A549 (cell line): ENCODE data around the gene DNM3. TPM values are rescaled to one million over a fixed set of nuclear protein-coding genes. Genes with fewer than 3 reads are reported as not detected.

Experiments used
- ATAC-seq, 2 experiments: fragments of 200-7000 bp in 1 of 2; fragments of >200 bp in 1 of 2; cut with Nextera tagmentation in 1 of 2; cut with Tn5 transposase in 1 of 2; 3 replicates each; pipeline versions ENCODE4 v1.8.0 to v1.9.1; 2018 to 2020; ENCODE audit warnings: mild to moderate bottlenecking in 1 of 2, moderate library complexity in 1 of 2
- CTCF ChIA-PET: fragments of 300-600 bp; sonication (Branson Sonifier 250); formaldehyde crosslinking; extraction: SDS; loops from one replicate; lab custom pipeline; 2021; ENCODE audit warnings: antibody characterized with exemption, inconsistent platforms; lab: Yijun Ruan, JAX
- POLR2A ChIA-PET: fragments of 350-600 bp; formaldehyde crosslinking; extraction: SDS; loops from one replicate; lab custom pipeline; 2021; ENCODE audit warnings: antibody characterized with exemption, inconsistent platforms; lab: Yijun Ruan, JAX
- DNase-seq, 2 experiments: peaks; one replicate each; pipeline versions ENCODE4 v3.0.0 to v3.0.0-alpha.2; 2011 to 2016; ENCODE audit warnings: low read depth in 1 of 2, low spot score in 1 of 2
- FAIRE-seq: peaks from 2 replicates; lab custom pipeline; 2011; peaks lifted over from hg19 to GRCh38; lab: Jason Lieb, UNC
- H3K27ac ChIP-seq, 2 experiments: fragments of >200 bp; sonication (Bioruptor Twin); formaldehyde crosslinking; 3 replicates each; pipeline ENCODE4 v1.5.1; 2016 to 2017
- H3K4me1 ChIP-seq: fragments of >200 bp; sonication (Bioruptor Twin); formaldehyde crosslinking; 3 replicates; pipeline ENCODE4 v1.6.1; 2016
- H3K4me2 ChIP-seq: fragments of >200 bp; sonication (Bioruptor Twin); formaldehyde crosslinking; 3 replicates; pipeline ENCODE4 v1.6.1; 2016
- H3K4me3 ChIP-seq: fragments of >200 bp; sonication (Bioruptor Twin); formaldehyde crosslinking; 3 replicates; pipeline ENCODE4 v1.5.1; 2016
- H3K9me3 ChIP-seq: fragments of >200 bp; sonication (Bioruptor Twin); formaldehyde crosslinking; 3 replicates; pipeline ENCODE4 v1.6.1; 2016
- CHD2 ChIP-seq: fragments of 150-350 bp; IDR thresholded peaks from 2 replicates; pipeline ENCODE4 v1.6.1; 2014; ENCODE audit warnings: low read length; ENCODE audit not compliant: partially characterized antibody
- EHF ChIP-seq: fragments of 250-450 bp; sonication (Bioruptor Pico); IDR thresholded peaks from 2 replicates; pipeline ENCODE4 v1.5.0; 2020; ENCODE audit warnings: mild to moderate bottlenecking
- ESRRA ChIP-seq: fragments of 150-350 bp; IDR thresholded peaks from 2 replicates; pipeline ENCODE4 v1.6.1; 2014; ENCODE audit warnings: mild to moderate bottlenecking, low read length, borderline replicate concordance
- FOSB ChIP-seq: fragments of 250-450 bp; sonication (Bioruptor Pico); IDR thresholded peaks from 2 replicates; pipeline ENCODE4 v1.5.0; 2020; ENCODE audit warnings: mild to moderate bottlenecking, moderate library complexity
- FOXS1 ChIP-seq: fragments of 250-450 bp; sonication (Bioruptor Pico); IDR thresholded peaks from 2 replicates; pipeline ENCODE4 v1.5.0; 2020; ENCODE audit warnings: mild to moderate bottlenecking, moderate library complexity
- HOXA7 ChIP-seq: fragments of 250-450 bp; sonication (Bioruptor Pico); IDR thresholded peaks from 2 replicates; pipeline ENCODE4 v1.5.0; 2020; ENCODE audit warnings: mild to moderate bottlenecking, moderate library complexity
- JUNB ChIP-seq: fragments of >200 bp; sonication (Bioruptor Twin); formaldehyde crosslinking; IDR thresholded peaks from 2 replicates; pipeline ENCODE4 v1.6.1; 2016
- KDM1A ChIP-seq: fragments of 200-600 bp; sonication (generic); IDR thresholded peaks from 2 replicates; pipeline ENCODE4 v1.6.1; 2016; ENCODE audit warnings: low read depth, mild to moderate bottlenecking
- KDM5A ChIP-seq: fragments of 200-600 bp; sonication (generic); IDR thresholded peaks from 2 replicates; pipeline ENCODE4 v1.6.1; 2016; ENCODE audit warnings: antibody characterized with exemption, mild to moderate bottlenecking
- RARB ChIP-seq: fragments of 250-450 bp; sonication (Bioruptor Pico); IDR thresholded peaks from 2 replicates; pipeline ENCODE4 v1.8.0; 2021; ENCODE audit warnings: mild to moderate bottlenecking, moderate library complexity
- SMC3 ChIP-seq: fragments of >200 bp; sonication (Bioruptor Twin); formaldehyde crosslinking; IDR thresholded peaks from 3 replicates; pipeline ENCODE4 v1.6.1; 2018; ENCODE audit warnings: inconsistent platforms
- SREBF2 ChIP-seq: fragments of 450-650 bp; IDR thresholded peaks from 2 replicates; pipeline ENCODE4 v1.6.1; 2014; ENCODE audit warnings: mild to moderate bottlenecking, moderate library complexity
- TFCP2L1 ChIP-seq: fragments of 250-450 bp; sonication (Bioruptor Pico); IDR thresholded peaks from 2 replicates; pipeline ENCODE4 v1.5.0; 2021; ENCODE audit warnings: mild to moderate bottlenecking
- ZC3H11A ChIP-seq: fragments of 450-650 bp; IDR thresholded peaks from 2 replicates; pipeline ENCODE4 v1.6.1; 2014; ENCODE audit warnings: antibody characterized with exemption, mild to moderate bottlenecking
- ZFP36 ChIP-seq: fragments of 450-650 bp; IDR thresholded peaks from 2 replicates; pipeline ENCODE4 v1.6.1; 2014; ENCODE audit warnings: borderline replicate concordance; ENCODE audit not compliant: partially characterized antibody
- WGBS: methylation state at CpG from one replicate; pipeline ENCODE4 v1.1.6; 2017; ENCODE audit errors: missing lambda C conversion rate; 5-methylcytosine and 5-hydroxymethylcytosine counted together
- polyA plus RNA-seq, 4 experiments: library from polyadenylated mRNA; depleted of rRNA in 3 of 4; stranded (reverse); fragments of >200 nt; fragmentation: RNase III in 1 of 4; extraction: RNeasy Plus Mini Kit Qiagen cat#74134 plus additional on column Dnase treatment in 1 of 4; gene quantifications; 2 replicates in 3 of 4; 3 replicates in 1 of 4; pipeline ENCODE4 v1.2.3, GENCODE V29; 2011 to 2017
- TF ChIP-seq, protein P1 (sequence below): fragments of 250-450 bp; sonication (Bioruptor Pico); IDR thresholded peaks from 2 replicates; pipeline ENCODE4 v1.5.0; 2021; ENCODE audit warnings: mild to moderate bottlenecking, moderate library complexity, borderline replicate concordance
- TF ChIP-seq, protein P2 (sequence below): fragments of 250-450 bp; sonication (Bioruptor Pico); IDR thresholded peaks from 2 replicates; pipeline ENCODE4 v1.5.0; 2020; ENCODE audit warnings: low read depth, mild to moderate bottlenecking, moderate library complexity
- TF ChIP-seq, protein P3 (sequence below): fragments of >200 bp; sonication (Bioruptor Twin); formaldehyde crosslinking; IDR thresholded peaks from 3 replicates; pipeline ENCODE4 v1.6.1; 2016
- TF ChIP-seq, protein P4 (sequence below): fragments of >200 bp; sonication (Bioruptor Twin); formaldehyde crosslinking; IDR thresholded peaks from 3 replicates; pipeline ENCODE4 v1.5.1; 2016
- TF ChIP-seq, protein P5 (sequence below): fragments of 450-650 bp; IDR thresholded peaks from 2 replicates; pipeline ENCODE4 v1.6.1; 2014; ENCODE audit warnings: antibody characterized with exemption

DNM3 gene
- polyA plus RNA-seq, 2 of the 4 experiments (the other 2 are of a cell fraction): 0.57 to 1.5 TPM

DNA sequence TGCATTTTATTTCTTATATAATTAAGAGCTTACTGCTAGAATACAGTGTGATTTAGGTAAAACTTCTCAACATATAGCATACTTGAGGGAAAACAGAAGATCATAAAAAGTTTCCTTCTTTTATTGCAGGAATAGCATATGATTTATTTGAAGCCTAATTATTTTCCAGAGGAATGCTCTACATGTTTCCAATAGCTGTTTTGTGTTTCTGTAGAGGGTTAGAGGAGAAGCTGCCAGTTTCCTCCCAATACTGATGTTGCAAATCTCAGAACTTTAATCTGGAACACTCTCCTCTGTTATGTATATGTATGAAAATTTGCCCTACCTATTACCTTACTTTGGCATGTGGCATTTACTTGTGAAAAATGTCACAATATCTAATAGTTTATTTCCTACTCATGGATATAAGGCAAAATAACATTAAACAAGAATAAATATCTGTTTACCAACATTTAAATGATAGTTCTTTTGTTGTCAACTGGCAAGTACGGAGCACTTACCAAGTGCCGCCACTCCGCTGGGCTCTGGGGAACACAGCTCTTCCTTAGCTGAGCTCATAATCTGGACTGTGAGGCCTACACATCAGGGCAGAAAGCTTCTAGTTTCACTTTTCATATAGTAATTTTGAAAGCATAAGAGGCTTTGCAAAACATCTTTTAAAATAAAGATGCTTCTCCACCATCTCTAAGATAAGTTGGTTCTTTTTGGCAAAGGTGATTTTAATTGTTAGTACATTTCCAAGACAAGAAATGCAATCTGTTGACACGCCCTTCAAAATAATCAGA, 339.4 kb downstream of the DNM3 start:
- peak; percentile 36 for FAIRE-seq
- DNase-seq: no peak
- H3K4me2 ChIP-seq: peak overlapping the region; percentile 44
- TF ChIP-seq SREBF2 (no peak), HOXA7 (no peak), SMC3 (no peak), JUNB (no peak), EHF (CRISPR knock-in tag) (no peak), KDM1A (no peak)
- TF ChIP-seq, protein P1, sequence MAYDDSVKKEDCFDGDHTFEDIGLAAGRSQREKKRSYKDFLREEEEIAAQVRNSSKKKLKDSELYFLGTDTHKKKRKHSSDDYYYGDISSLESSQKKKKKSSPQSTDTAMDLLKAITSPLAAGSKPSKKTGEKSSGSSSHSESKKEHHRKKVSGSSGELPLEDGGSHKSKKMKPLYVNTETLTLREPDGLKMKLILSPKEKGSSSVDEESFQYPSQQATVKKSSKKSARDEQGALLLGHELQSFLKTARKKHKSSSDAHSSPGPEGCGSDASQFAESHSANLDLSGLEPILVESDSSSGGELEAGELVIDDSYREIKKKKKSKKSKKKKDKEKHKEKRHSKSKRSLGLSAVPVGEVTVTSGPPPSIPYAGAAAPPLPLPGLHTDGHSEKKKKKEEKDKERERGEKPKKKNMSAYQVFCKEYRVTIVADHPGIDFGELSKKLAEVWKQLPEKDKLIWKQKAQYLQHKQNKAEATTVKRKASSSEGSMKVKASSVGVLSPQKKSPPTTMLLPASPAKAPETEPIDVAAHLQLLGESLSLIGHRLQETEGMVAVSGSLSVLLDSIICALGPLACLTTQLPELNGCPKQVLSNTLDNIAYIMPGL (CRISPR knock-in tag): no peak
- H3K4me3 ChIP-seq: no peak overlapping the region
- ChIA-PET POLR2A (no interaction called here), CTCF (no interaction called here)
- H3K27ac ChIP-seq: no peak overlapping the region
- WGBS: 96% methylated on average over 4 of the region's 4 CpGs
- H3K9me3 ChIP-seq: no peaks in the 10 kb centered on the region
- peaks cover 18% of the 10 kb centered on the region for H3K4me1 ChIP-seq
- no peak for ATAC-seq

DNA sequence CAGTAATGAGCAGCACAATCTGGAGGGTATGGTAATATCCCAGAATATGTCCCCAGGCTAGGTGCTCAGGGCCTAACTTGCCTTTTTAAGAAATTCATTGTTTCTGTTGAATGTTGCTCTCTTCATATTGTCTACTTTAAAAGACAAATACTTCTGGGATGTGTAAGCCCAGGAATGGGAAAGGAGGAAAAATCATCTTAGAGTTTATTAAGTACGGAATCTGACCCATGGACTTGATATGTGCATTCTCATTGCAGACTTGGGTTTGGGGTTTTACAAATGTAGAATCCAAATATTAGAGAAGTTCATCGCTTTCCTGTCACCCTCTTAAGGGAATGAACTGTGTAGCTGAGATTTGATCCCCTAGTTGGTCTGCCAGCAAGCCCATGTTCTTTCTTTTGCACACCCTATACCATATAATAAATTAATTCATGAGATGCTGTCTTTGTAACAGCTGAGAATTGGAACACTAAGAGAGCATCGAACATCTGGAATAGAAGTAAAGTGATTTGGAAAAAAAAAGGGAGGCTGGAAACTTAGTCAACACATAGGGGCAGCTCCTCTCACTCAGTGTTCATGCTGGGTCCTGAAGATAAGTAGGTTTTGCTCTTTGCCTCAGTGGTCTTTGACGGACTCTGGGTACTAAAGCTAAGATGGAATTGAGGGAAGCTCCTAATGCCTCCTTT, 343.4 kb downstream of the DNM3 start:
- H3K4me2 ChIP-seq: peak overlapping the region; percentile 31; the same call in 1 of the 3 replicates
- TF ChIP-seq, protein P2, sequence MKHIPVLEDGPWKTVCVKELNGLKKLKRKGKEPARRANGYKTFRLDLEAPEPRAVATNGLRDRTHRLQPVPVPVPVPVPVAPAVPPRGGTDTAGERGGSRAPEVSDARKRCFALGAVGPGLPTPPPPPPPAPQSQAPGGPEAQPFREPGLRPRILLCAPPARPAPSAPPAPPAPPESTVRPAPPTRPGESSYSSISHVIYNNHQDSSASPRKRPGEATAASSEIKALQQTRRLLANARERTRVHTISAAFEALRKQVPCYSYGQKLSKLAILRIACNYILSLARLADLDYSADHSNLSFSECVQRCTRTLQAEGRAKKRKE: no peak
- TF ChIP-seq TFCP2L1 (CRISPR knock-in tag): no peak
- TF ChIP-seq, protein P3, sequence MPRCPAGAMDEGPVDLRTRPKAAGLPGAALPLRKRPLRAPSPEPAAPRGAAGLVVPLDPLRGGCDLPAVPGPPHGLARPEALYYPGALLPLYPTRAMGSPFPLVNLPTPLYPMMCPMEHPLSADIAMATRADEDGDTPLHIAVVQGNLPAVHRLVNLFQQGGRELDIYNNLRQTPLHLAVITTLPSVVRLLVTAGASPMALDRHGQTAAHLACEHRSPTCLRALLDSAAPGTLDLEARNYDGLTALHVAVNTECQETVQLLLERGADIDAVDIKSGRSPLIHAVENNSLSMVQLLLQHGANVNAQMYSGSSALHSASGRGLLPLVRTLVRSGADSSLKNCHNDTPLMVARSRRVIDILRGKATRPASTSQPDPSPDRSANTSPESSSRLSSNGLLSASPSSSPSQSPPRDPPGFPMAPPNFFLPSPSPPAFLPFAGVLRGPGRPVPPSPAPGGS: no peak
- TF ChIP-seq, protein P1 (CRISPR knock-in tag): no peak
- no peak for TF ChIP-seq ZFP36
- TF ChIP-seq KDM5A: no peak
- TF ChIP-seq, protein P4, sequence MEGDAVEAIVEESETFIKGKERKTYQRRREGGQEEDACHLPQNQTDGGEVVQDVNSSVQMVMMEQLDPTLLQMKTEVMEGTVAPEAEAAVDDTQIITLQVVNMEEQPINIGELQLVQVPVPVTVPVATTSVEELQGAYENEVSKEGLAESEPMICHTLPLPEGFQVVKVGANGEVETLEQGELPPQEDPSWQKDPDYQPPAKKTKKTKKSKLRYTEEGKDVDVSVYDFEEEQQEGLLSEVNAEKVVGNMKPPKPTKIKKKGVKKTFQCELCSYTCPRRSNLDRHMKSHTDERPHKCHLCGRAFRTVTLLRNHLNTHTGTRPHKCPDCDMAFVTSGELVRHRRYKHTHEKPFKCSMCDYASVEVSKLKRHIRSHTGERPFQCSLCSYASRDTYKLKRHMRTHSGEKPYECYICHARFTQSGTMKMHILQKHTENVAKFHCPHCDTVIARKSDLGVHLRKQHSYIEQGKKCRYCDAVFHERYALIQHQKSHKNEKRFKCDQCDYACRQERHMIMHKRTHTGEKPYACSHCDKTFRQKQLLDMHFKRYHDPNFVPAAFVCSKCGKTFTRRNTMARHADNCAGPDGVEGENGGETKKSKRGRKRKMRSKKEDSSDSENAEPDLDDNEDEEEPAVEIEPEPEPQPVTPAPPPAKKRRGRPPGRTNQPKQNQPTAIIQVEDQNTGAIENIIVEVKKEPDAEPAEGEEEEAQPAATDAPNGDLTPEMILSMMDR: no peak
- no peak for TF ChIP-seq ESRRA
- TF ChIP-seq FOSB: no peak
- TF ChIP-seq RARB (CRISPR knock-in tag): no peak
- TF ChIP-seq ZC3H11A: no peak
- TF ChIP-seq, protein P5, sequence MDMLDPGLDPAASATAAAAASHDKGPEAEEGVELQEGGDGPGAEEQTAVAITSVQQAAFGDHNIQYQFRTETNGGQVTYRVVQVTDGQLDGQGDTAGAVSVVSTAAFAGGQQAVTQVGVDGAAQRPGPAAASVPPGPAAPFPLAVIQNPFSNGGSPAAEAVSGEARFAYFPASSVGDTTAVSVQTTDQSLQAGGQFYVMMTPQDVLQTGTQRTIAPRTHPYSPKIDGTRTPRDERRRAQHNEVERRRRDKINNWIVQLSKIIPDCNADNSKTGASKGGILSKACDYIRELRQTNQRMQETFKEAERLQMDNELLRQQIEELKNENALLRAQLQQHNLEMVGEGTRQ: no peak
- no peak for TF ChIP-seq CHD2
- TF ChIP-seq FOXS1 (CRISPR knock-in tag): no peak
- TF ChIP-seq, all 56 proteins: peak for 0
- ATAC-seq: no peak
- ChIA-PET POLR2A (no interaction called here), CTCF (no interaction called here)
- Histone ChIP-seq H3K27ac (no peak overlapping the region), H3K4me1 (peaks cover 18% of the 10 kb centered on the region), H3K9me3 (no peaks in the 10 kb centered on the region), H3K4me3 (no peak overlapping the region)
- no peak for DNase-seq
- FAIRE-seq: no peak
- WGBS: 87% methylated on average over 4 of the region's 4 CpGs
